GM18502 (cell line): ENCODE data around the gene PCDHA13.
"Not testable (repeated sequence)": the region's sequence is repeated elsewhere in the genome, so short reads cannot be mapped to it uniquely, and the experiment has no call there.

Experiments
- ATAC-seq: cut with Tn5 transposase; IDR thresholded peaks from one replicate; pipeline ENCODE4 v1.9.1; 2021; ENCODE audit warnings: mild to moderate bottlenecking; ENCODE audit not compliant: unreplicated experiment, poor library complexity

The PCDHA13 gene

GRCh38 chr5:140869555-140869886 lies 12.4 kb upstream of the PCDHA13 start:
- ATAC-seq = no peak

- no peak for ATAC-seq
Observed at GRCh38 chr5:140870221-140871201, 11.4 kb upstream of the PCDHA13 start.

- no peak for ATAC-seq
Observed at GRCh38 chr5:140875085-140876065, 6.5 kb upstream of the PCDHA13 start, which contains the start of gene PCDHA12. Gene PCDHA12 (plus strand): TSS chr5:140875308. CDS start chr5:140875473, 165 bp downstream.

GRCh38 chr5:140876541-140877261 lies 5.2 kb upstream of the PCDHA13 start:
- ATAC-seq = not testable (repeated sequence)

DNA sequence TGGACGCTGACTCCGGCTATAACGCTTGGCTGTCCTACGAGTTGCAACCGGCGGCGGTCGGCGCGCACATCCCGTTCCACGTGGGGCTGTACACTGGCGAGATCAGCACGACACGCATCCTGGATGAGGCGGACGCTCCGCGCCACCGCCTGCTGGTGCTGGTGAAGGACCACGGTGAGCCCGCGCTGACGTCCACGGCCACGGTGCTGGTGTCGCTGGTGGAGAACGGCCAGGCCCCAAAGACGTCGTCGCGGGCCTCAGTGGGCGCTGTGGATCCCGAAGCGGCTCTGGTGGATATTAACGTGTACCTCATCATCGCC lies 4.7 kb upstream of the PCDHA13 start:
- no peak for ATAC-seq

GRCh38 chr5:140882591-140882899 lies 621 bp downstream of the PCDHA13 start:
- no peak for ATAC-seq

DNA sequence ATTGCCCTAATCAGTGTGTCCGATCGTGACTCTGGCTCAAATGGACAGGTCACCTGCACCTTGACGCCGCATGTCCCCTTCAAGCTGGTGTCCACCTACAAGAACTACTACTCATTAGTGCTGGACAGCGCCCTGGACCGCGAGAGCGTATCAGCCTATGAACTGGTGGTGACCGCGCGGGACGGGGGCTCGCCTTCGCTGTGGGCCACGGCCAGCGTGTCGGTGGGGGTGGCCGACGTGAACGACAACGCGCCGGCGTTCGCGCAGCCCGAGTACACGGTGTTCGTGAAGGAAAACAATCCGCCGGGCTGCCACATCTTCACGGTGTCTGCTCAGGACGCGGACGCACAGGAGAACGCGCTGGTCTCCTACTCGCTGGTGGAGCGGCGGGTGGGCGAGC lies 1.4 kb downstream of the PCDHA13 start:
- ATAC-seq = no peak

- ATAC-seq = no peak
Observed at GRCh38 chr5:140883927-140884697, 2.2 kb downstream of the PCDHA13 start.

GRCh38 chr5:140916325-140916724 lies 34.4 kb downstream of the PCDHA13 start:
- no peak for ATAC-seq

GRCh38 chr5:140923601-140924000 lies 41.7 kb downstream of the PCDHA13 start:
- no peak for ATAC-seq

DNA sequence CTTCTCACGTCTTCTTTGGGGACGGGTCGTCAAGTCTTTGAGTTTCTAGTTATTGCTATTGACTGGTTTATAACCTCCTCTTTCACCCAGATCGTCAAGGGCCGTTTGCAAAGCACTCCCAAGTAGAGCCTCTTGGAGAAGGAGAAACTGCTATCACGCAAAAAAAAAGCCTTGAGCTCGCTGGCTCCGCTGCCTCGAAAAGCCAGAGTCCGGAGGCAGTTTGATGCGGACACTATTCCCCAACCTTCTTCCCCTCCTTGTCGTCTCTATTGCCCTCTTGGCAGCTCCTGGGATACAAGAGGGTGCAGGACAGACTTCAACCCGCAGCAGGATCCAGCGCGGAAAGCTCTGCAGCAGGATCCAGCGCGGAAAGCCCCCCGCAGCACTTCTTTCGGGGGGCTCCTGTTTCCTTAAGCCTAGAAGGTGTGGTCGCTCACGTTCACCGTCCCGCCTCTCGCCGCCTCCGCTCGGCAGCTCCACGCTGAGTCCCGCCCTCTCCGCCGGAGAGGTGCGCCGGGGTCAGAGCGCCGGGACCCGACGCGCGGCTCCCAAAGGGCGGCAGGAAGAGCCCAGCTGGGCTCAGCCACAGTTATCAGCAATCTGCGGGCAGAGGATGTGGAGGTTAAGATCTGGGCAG lies 44.0 kb downstream of the PCDHA13 start, which contains the start of gene PCDHAC1:
TSS of gene PCDHAC1 (plus strand) at position 494 of the 637 bp plus-strand sequence. CDS start 594 bp downstream, outside the sequence.
- ATAC-seq = no peak

GRCh38 chr5:140926443-140927227 lies 44.7 kb downstream of the PCDHA13 start:
- no peak for ATAC-seq

GRCh38 chr5:140927228-140927573 lies 45.3 kb downstream of the PCDHA13 start:
- no peak for ATAC-seq
